HAP-1 (cell line): ENCODE results near the gene CTCFL.

Experiments used
- DNase-seq, 2 experiments: peaks; one replicate each; pipeline ENCODE4 v3.0.0-alpha.2; 2016 to 2020; ENCODE audit warnings: low spot score in 2 of 2
- H3K27me3 ChIP-seq: fragments of 250-450 bp; sonication (Bioruptor Pico); 2 replicates; pipeline ENCODE4 v1.5.1; 2020; ENCODE audit warnings: low read depth, mild to moderate bottlenecking, moderate library complexity
- H3K36me3 ChIP-seq: fragments of 250-450 bp; sonication (Bioruptor Pico); replicated peaks from 2 replicates; pipeline ENCODE4 v1.5.1; 2020; ENCODE audit warnings: mild to moderate bottlenecking
- H3K4me1 ChIP-seq: fragments of 250-450 bp; sonication (Bioruptor Pico); 2 replicates; pipeline ENCODE4 v1.5.1; 2020; ENCODE audit warnings: mild to moderate bottlenecking
- H3K4me3 ChIP-seq: fragments of 250-450 bp; sonication (Bioruptor Pico); 2 replicates; pipeline ENCODE4 v1.5.1; 2020; ENCODE audit warnings: mild to moderate bottlenecking, moderate library complexity
- H3K9me3 ChIP-seq: fragments of 250-450 bp; sonication (Bioruptor Pico); 2 replicates; pipeline ENCODE4 v1.5.1; 2020; ENCODE audit warnings: mild to moderate bottlenecking, moderate library complexity
- in situ Hi-C: fragments of 300-500 bp; cut with MboI; formaldehyde crosslinking; loops from 3 replicates; pipeline ENCODE4 v1.14.3; 2020; ENCODE audit warnings: low sequenced_read_pairs, inconsistent platforms, mixed read lengths

Gene CTCFL

GRCh38 chr20:57553376-57554018 is 28.6 kb upstream of the CTCFL start:
- peaks cover 22% of the 10 kb centered on the region for H3K27me3 ChIP-seq
- in situ Hi-C loops: no loop called here
- no peaks in the 10 kb centered on the region for H3K9me3 ChIP-seq
- H3K4me3 ChIP-seq: no peak overlapping the region
- H3K36me3 ChIP-seq: no peaks in the 10 kb centered on the region
- DNase-seq: no peak
- H3K4me1 ChIP-seq: no peaks in the 10 kb centered on the region

DNA sequence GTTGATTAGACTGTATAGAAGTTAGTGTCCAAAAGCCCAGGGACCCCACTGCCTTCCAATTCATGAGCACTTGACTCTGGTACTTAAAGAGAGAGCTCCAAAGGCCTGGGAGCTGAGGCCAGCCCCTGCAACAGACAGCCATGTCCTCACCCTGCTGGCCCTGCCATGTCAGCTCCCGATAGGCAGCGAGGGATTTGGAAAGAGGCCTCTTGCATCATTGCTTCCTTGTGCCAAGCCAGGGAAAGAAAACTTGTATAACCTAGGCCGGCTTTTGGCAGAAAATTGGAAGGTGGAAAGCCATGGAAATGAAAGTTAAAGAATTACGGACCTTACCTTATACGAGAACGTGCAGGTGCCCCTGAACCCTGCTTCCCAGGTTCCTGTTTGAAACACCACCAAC is 27.5 kb upstream of the CTCFL start:
- peaks cover 13% of the 10 kb centered on the region for H3K27me3 ChIP-seq
- no peak overlapping the region for H3K4me3 ChIP-seq
- H3K4me1 ChIP-seq: no peaks in the 10 kb centered on the region
- H3K36me3 ChIP-seq: no peaks in the 10 kb centered on the region
- in situ Hi-C loops: no loop called here
- DNase-seq: no peak
- H3K9me3 ChIP-seq: no peaks in the 10 kb centered on the region

GRCh38 chr20:57548177-57549058 is 23.5 kb upstream of the CTCFL start:
- Histone ChIP-seq H3K27me3 (no peaks in the 10 kb centered on the region; the same call in 1 of the 2 replicates), H3K36me3 (no peaks in the 10 kb centered on the region), H3K9me3 (no peaks in the 10 kb centered on the region), H3K4me3 (no peak overlapping the region), H3K4me1 (no peaks in the 10 kb centered on the region)
- DNase-seq: peak in 1 of 2 experiments; percentile 18
- in situ Hi-C loops: no loop called here

GRCh38 chr20:57546956-57547649 is 22.2 kb upstream of the CTCFL start:
- H3K27me3 ChIP-seq: no peaks in the 10 kb centered on the region; the same call in 1 of the 2 replicates
- in situ Hi-C loops: no loop called here

DNA sequence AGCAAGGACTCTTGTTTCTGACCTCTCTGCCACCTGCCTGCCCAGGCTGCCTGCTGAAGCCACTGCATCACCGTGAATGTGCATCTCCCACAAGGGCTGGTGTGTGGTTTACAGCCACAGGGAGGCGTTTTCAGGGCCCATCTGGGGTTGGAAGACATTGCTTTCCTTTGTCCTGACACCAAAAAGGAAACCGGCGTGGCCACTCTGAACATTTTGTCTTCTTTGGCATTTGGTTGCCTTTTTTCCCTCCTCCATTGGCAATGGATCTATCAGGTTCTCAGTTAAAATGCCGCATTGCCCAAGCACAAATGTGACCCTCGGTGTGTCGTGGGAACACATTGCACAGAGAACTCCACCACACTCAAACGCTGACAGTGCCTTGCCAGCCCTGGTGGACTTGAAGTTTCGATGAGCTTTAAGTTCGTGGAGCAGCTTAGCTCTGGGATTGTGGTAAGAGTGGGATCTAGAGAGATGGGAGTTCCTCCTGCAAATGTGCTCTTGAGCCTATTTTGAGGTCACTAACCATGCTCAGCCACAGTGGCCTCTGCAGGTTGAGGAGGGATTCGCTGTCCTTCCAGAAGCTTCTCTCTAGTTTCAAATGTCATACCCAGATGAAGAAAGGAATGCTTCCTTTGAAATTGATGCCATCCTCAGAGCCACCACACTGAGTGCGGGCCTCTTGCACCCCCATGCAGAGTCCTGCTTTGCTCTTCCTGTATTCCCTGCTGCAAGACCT is 21.2 kb upstream of the CTCFL start:
- Histone ChIP-seq H3K27me3 (no peaks in the 10 kb centered on the region; the same call in 1 of the 2 replicates), H3K36me3 (no peaks in the 10 kb centered on the region), H3K9me3 (no peaks in the 10 kb centered on the region), H3K4me1 (no peaks in the 10 kb centered on the region), H3K4me3 (no peak overlapping the region)
- DNase-seq: no peak
- in situ Hi-C loops: no loop called here

More at GRCh38 chr20:57546956-57547649, 22.2 kb upstream of the CTCFL start:
- no peak for DNase-seq
- Histone ChIP-seq H3K4me1 (no peaks in the 10 kb centered on the region), H3K9me3 (no peaks in the 10 kb centered on the region), H3K4me3 (no peak overlapping the region), H3K36me3 (no peaks in the 10 kb centered on the region)

DNA sequence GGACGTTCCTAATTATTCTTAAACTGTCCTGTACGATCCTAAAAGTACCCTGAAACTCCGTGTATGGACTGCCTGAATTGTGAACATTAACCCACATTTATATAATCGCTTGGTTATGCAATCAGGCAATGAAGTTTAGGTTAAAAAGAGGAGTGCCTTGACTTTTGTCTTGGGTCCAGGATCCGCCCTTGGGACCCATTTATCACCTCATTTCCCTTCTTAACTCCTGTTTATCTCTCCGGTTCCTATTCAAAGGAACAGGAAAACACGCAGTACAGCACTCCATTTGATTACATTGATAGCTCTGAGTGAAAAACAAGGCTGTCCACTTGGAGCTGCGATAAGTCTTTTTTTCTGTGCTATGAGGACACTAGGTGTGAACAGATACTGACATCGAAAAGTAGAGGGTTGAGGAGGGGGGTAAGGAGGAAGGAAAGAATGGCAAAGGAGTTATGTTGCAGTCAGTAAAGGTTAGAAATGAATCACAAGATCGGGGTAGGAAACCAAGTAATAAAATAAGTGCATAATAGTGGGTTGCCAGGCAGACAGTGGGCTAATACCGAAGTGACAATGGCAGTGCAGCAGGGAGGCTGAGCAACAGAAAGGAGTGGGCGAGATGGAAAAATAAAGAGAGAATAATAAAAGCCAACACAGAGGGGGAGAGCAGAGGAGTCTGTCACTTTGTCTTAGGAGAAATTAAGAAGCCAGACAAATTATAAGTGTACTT is 20.1 kb upstream of the CTCFL start:
- no peaks in the 10 kb centered on the region; the same call in 1 of the 2 replicates for H3K27me3 ChIP-seq
- in situ Hi-C loops: no loop called here
- H3K4me3 ChIP-seq: no peak overlapping the region
- no peaks in the 10 kb centered on the region for H3K9me3 ChIP-seq
- no peak for DNase-seq
- no peaks in the 10 kb centered on the region for H3K36me3 ChIP-seq
- no peaks in the 10 kb centered on the region for H3K4me1 ChIP-seq

DNA sequence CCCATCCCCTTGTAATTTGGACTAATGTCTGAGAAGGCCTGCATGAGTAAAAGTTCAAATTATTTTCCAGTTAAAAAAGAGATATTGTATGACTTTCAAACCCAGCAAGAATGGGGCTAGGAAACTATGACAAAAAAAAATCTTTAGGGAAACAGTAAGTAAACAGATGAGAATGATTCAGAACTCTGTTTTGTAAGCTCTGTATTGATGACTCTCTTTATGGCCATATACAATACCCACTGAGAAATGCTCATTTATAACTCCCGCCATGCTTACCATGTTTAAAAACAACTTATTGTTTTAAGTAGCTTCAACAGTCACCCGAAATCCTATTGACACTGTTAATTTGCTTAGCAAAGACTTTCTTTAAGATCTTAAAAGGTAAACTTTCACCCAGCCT is 18.8 kb upstream of the CTCFL start:
- no peaks in the 10 kb centered on the region for H3K9me3 ChIP-seq
- no peaks in the 10 kb centered on the region for H3K4me1 ChIP-seq
- H3K36me3 ChIP-seq: no peaks in the 10 kb centered on the region
- no peak overlapping the region for H3K4me3 ChIP-seq
- H3K27me3 ChIP-seq: no peaks in the 10 kb centered on the region; the same call in 1 of the 2 replicates
- in situ Hi-C loops: no loop called here
- no peak for DNase-seq

DNA sequence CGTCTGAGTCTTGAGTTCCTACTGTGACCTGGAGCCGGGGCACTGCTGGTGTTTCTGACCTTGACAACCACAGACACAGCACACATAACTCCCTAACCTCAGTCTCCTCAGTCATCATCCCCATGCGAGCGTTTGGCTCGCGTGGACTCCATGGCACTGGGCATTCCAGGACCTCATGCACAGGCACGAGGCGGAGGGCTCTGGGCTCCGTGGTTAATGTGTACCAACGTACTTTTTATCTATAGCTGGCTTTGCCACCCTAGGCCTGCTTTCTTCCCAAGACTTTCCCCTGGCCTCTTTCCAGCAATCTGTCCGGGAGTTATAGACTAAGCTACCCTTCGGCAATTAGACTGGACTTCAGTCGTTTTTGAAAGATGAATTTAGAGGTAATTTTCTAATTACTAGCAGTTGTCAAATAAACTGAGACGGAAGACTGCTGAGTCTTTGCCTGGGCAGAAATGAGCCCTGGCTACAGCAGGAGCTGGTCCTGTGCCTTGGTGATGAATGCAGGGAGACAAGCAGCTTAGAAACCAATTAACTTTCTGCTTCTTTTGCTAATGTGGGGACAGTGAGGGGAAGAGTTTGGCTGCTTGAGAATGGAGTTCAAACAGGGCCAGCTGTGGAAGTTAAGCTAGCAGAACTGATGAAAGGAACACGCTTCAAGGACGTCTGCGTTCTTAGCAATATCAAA is 16.1 kb upstream of the CTCFL start:
- Histone ChIP-seq H3K36me3 (no peaks in the 10 kb centered on the region), H3K4me3 (no peak overlapping the region), H3K4me1 (no peaks in the 10 kb centered on the region), H3K9me3 (no peaks in the 10 kb centered on the region), H3K27me3 (no peaks in the 10 kb centered on the region; the same call in 1 of the 2 replicates)
- in situ Hi-C loops: no loop called here
- no peak for DNase-seq

GRCh38 chr20:57539889-57540288 is 14.9 kb upstream of the CTCFL start:
- Histone ChIP-seq H3K27me3 (no peaks in the 10 kb centered on the region; the same call in 1 of the 2 replicates), H3K36me3 (no peaks in the 10 kb centered on the region), H3K9me3 (no peaks in the 10 kb centered on the region), H3K4me1 (no peaks in the 10 kb centered on the region), H3K4me3 (no peak overlapping the region)
- in situ Hi-C loops: no loop called here
- DNase-seq: no peak

DNA sequence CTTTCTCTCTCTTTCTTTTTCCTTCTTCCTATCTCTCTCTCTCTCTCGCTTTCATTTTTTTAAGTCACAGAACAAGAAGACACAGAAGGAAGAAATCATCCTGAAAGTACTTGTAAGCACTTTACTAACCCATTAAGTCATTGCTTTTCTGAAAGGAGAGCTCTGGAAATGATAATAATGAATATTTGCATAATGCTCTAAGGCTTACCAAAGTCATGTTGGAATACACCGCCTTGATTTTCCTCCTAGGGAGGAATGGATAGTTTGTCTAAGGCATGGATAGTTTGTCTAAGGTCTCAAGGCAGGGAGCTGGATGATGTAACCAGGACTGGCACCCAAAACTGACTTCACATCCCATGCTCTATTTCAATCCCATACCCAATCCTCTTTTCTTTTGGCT is 12.9 kb upstream of the CTCFL start:
- Histone ChIP-seq H3K27me3 (no peaks in the 10 kb centered on the region; the same call in 1 of the 2 replicates), H3K36me3 (no peaks in the 10 kb centered on the region), H3K4me1 (no peaks in the 10 kb centered on the region), H3K9me3 (no peaks in the 10 kb centered on the region), H3K4me3 (no peak overlapping the region)
- in situ Hi-C loops: no loop called here
- no peak for DNase-seq

GRCh38 chr20:57536771-57537724 is 12.1 kb upstream of the CTCFL start:
- in situ Hi-C loops: no loop called here
- Histone ChIP-seq H3K36me3 (no peaks in the 10 kb centered on the region), H3K4me1 (no peaks in the 10 kb centered on the region), H3K27me3 (no peaks in the 10 kb centered on the region; the same call in 1 of the 2 replicates), H3K9me3 (no peaks in the 10 kb centered on the region), H3K4me3 (no peak overlapping the region)
- no peak for DNase-seq
